SHP77 treated with DMSO at 0.1 percent for 48 hours (cell line): Measurements from ENCODE around the gene ENPP3.
"Not testable (repeated sequence)": the region's sequence is repeated elsewhere in the genome, so short reads cannot be mapped to it uniquely, and the experiment has no call there.

Source experiments
- DNase-seq: peaks from one replicate; lab custom pipeline; 2025; lab: John Stamatoyannopoulos, UW

Gene ENPP3

GRCh38 chr6:131736003-131736596 lies 99.0 kb downstream of the ENPP3 start:
- DNase-seq: no peak

GRCh38 chr6:131736811-131737210 lies 99.7 kb downstream of the ENPP3 start:
- DNase-seq: no peak

DNA sequence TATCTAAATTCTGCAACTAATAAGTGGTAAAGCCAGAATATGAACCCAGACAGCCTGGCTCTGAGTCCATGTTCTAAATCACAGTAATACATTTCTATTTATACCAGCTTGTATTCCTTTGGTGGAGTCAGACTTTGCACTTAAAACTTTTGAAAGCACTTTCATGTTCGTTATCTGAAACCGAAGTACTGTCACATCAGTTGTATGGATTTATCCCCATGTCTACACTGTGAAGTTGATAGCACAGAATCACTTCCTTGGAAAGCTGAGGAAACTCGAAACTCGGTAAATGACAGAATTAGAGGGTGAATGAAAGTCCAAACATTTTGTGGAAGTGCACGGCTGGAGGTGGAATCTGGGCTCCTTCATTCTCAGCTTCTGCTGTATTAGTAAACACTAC lies 102.0 kb downstream of the ENPP3 start:
- DNase-seq: no peak

GRCh38 chr6:131740161-131740560 lies 103.1 kb downstream of the ENPP3 start:
- no peak for DNase-seq

DNA sequence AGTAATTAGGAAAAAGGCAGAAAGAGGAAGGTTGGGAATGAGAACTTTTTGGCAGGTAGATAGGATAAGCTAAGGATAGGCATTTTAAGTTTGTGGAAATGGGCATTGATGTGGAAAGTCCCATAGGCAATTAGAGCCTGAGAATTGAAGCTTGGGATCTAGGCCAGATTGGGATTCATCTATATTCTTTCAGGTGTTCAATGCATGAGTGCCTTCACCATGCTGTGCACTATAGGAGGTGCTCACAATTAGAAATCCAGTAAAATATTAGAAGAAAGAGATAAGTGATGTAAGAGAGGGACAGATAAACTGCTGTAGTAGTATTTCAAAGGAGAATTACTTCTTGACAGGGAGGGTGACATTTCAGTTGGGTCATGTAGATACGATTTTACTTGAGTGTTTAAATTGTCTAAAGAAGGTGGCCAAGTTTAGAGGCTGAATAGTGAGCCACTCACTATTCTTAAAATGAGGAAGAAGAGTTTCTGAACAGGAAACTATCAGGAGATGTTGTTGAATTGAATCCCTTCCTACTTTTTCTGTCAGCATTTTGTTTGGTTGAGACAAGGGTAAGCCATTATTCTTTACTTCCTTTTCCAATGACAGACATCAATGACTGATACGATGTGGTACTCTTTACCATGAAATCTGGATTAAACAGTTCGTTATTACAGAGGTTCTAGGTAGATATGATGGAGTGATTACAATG lies 104.7 kb downstream of the ENPP3 start:
- no peak for DNase-seq

- no peak for DNase-seq
These were observed 107.6 kb downstream of the ENPP3 start for GRCh38 chr6:131744432-131745287.

DNA sequence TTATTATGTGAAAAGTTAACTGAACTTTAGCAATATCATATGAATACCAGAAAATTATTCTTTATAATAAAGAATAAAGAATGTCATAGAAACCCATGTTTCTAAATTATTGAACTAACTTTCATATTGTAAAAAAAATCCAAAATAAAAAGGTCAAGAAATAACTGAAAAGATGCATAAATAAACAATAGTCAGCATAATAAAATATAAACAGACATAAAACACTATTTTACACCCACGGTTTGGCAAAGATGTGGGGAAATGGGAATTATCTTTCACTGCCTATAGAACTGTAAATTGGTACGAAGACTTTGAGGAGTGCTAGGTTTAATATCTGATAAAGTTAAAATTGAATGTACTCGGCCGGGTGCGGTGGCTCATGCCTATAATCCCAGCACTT lies 108.4 kb downstream of the ENPP3 start:
- no peak for DNase-seq

DNA sequence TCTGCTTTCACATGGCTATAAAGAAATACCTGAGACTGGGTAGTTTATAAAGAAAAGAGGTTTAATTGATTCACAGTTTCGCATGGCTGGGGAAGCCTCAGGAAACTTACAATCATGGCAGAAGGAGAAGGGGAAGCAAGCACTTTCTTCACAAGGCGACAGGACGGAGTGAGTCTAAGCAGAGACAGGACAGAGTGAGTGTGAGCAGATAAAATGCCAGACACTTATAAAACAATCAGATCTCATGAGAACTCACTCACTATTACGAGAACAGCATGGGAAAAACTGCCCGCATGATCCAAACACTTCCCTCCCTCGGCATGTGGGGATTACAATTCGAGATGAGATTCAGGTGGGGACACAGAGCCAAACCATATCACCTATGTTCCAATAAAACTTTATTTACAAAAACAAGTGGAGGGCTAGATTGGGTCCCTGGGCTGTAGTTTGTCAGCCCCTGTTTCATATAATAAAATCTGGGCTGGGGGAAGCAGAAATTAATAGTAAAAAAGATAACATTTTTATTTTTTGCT lies 110.8 kb downstream of the ENPP3 start:
- DNase-seq: no peak

DNA sequence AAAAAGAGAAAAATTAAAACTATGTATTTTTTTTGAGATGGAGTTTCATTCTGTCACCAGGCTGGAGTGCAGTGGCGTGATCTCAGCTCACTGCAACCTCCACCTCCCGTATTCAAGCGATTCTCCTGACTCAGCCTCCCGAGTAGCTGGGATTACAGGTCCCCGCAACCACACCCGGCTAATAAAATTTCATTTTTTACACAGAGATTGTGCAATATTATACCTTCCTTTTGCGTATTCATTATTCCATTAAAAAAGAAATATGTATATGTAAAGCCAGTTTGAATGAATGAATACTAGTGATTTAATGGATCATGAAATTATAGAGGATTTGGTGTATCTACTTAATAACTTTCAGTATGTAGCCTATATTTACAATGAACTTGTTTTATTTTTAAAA lies 111.9 kb downstream of the ENPP3 start:
- no peak for DNase-seq

- not testable (repeated sequence) for DNase-seq
These were observed 114.1 kb downstream of the ENPP3 start for GRCh38 chr6:131751012-131751715.

- DNase-seq: no peak
These were observed 117.0 kb downstream of the ENPP3 start for GRCh38 chr6:131754088-131754487.

DNA sequence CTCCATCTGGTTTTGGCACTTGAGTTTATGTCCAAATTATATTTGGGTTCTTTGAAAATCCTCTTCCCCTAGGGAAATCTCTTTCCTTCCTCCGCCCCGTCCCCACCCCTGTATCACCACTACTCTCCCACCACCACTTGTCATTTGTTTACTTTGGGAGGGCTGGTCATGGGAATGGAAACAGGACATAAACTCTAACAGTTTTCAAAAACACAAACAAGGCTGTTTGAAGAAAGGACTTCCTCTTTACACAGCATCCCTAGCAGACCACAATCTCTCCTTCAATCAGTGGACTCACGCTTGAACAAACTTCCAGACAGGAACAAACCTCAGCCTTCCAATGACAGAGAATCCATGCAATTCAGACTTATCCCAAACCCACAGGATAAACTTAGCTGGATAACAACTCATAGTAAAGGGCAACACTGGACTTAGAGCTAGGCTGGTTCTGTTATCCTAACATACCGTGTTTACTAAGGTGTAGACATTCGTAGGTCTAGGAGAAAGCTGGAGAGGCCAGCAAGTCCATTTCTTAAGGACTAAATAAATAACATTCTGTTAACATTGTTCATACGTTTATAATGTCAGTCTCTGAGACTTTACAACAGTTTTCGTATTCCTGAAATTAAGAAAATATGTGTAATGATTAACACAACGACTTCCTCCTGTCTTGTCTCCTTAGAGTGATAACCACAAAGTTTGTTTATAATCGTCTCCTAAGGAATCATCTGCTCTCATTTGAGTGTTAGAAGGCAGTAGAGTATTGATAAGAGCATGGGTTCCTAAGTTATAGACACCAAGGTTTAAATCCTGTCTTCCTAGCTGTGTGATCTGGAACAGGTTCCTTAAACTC lies 117.8 kb downstream of the ENPP3 start:
- DNase-seq: no peak

DNA sequence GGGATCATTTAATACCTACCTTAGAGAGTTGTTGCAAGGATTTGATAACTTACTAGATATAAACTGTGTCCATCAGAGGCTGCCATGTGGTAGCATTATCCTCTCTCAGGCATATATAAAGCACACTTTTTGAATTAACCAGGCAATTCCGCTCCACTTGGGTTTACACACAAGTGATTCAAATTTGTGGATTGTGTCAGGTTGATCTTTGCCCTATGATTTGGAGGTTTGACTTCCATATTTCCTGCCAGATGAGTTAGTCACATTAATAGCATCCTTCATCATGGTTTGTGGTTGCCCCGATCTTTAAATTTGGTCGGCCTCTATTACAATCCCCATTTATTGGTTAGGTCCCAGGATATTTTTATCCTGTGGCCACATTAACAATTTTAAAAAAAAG lies 118.5 kb downstream of the ENPP3 start:
- DNase-seq: no peak

- no peak for DNase-seq
These were observed 118.9 kb downstream of the ENPP3 start for GRCh38 chr6:131756039-131756438.

DNA sequence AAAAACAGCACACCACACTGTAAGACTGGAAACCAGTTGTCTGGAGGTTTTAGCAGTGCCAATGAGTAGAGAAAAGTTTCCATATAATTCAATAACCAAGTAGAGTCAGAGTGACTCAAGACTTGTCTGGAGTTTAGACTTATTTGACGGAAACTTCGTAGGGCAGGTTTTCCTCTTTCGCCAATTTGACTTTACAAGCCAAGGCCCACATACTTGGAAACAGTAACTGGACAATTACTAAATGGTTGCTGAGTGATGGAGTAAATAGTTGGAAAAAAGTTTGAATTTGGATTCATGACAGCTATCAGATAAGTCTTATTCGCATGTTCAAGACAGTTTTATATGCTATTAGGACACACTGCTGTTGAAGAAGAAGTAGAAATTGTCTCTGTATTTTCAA lies 121.8 kb downstream of the ENPP3 start:
- no peak for DNase-seq

- DNase-seq: no peak
These were observed 124.1 kb downstream of the ENPP3 start for GRCh38 chr6:131761060-131761761.

- DNase-seq: no peak
These were observed 124.6 kb downstream of the ENPP3 start for GRCh38 chr6:131761762-131762067.

DNA sequence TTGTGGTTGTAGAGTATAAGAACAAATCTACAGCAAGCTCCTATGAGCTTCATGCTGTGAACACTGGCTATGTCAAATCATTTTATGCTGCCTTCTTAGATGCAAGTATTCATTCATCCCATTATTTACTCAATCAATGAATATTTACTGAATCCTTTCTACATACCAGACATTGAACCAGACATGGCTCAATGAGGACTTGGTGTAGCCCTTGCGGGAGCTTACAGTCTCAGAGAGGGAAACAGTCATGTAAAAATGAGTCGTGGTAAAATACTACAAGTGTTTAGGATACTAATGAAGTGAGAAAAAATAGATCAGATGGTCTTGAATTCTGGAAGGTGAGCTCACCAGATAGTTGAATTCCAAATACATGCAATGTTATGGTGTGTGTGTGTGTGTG lies 125.9 kb downstream of the ENPP3 start:
- DNase-seq: no peak

- DNase-seq: no peak
These were observed 126.6 kb downstream of the ENPP3 start for GRCh38 chr6:131763749-131764148.

DNA sequence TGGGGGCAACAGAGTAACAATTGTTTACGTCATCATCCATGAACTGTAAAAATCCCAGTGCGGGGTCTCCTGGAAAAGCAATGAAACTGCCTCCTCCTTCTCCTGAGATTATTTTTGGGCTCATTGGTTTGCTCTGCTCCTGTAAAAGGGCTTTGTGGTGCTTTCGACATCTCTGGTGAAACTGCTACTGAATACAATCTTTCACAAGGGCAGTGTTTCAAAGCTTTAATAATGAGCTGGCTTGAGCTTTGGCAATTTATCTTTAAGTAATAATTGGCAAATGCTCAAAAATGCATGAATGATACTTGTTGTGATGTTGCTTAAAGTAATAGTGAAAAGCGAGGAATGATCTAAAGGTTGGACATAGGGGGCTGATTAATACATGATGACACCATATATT lies 127.2 kb downstream of the ENPP3 start:
- DNase-seq: no peak
